Kidney glomerular epithelial cell (primary cell): Measurements from ENCODE around the gene PRR23A.
"Not testable (repeated sequence)": the region's sequence is repeated elsewhere in the genome, so short reads cannot be mapped to it uniquely, and the experiment has no call there.

Experiments
- DNase-seq: peaks from one replicate; lab custom pipeline; 2025; lab: John Stamatoyannopoulos, UW

Gene PRR23A

GRCh38 chr3:139006051-139006716, at the start of gene PRR23A:
PRR23A (minus strand) TSS chr3:139006268; CDS start chr3:139006268, 0 bp downstream.
- no peak for DNase-seq

DNA sequence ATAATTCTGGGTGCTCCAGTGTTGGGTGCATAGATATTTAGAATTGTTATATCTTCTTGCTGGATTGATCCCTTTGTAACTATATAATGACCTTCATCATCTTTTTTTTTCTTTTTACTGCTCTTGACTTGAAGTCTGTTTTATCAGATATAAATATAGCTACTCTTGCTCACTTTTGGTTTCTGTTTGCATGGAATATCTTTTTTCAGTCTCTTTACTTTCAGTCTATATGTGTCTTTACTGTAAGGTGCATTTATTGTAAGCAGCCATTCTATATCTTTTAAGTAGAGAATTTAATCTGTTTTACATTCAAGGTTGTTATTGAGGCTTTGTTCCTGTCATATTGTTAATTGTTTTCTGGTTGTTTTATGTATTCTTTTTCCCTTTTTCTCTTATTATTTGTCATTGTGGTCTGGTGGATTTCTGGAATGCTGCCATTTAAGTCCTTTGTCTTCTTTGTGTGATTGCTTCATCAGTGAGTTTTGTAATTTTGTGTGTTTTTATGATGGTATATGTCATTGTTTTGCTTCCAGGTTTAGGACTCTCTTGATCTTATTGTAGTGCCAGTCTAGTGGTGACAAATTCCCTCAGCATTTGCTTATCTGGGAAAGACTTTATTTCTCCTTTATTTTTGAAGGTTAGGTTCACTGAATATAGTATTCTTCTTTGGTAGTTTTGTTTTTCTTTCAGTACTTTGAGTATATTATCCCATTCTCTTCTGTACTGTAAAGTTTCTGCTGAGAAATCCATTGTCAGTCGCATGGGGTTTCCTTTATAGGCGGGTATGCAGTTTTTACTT, 46.9 kb upstream of the PRR23A start:
- no peak for DNase-seq

- DNase-seq: no peak
Observed at GRCh38 chr3:139044366-139045210, 38.5 kb upstream of the PRR23A start, which contains the start of gene PRR23C. PRR23C (minus strand) TSS chr3:139044892; CDS start chr3:139044620, 272 bp downstream.

DNA sequence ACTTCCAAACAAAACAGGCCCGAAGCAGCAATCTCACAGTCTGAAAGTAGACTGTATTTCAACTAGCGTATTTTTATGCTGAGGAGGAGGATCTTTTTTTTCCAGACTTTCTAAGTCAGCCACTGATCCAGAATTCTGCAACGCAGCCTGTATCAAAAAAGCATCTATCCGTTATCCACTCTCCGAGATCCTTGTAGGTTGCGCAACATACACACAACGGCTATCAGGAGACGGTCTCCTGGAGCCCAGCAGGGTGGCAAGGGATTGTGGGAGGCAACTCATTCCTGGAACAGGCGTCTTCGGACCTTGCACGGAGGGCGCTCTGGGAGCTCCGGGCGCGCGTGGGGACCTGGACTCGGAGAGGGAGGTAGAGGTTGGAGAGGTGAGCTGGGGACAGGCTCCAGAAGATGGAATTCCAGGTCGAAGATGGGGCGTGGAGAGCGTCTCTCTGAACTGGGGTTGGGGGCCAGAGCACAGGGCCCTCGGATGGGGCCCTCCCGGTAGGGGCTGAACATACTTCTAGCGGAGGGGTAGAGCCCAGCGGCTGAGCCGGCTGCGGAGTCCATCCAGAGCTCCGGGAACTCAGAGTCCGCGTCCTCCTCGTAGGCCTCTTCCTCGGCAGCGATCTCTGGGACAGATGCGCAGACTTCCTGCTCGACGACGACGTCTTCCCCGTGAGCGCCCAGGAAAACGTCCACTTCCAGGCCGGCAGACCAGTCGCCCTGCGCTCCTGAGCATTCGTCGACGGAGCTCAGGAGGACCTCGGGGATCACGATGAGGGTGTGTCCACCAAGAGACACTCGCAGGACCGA, 37.7 kb upstream of the PRR23A start:
- no peak for DNase-seq

- no peak for DNase-seq
Observed at GRCh38 chr3:139037478-139037877, 31.4 kb upstream of the PRR23A start.

- no peak for DNase-seq
Observed at GRCh38 chr3:139032326-139033002, 26.4 kb upstream of the PRR23A start.

- DNase-seq: not testable (repeated sequence)
Observed at GRCh38 chr3:139030576-139030975, 24.5 kb upstream of the PRR23A start.

DNA sequence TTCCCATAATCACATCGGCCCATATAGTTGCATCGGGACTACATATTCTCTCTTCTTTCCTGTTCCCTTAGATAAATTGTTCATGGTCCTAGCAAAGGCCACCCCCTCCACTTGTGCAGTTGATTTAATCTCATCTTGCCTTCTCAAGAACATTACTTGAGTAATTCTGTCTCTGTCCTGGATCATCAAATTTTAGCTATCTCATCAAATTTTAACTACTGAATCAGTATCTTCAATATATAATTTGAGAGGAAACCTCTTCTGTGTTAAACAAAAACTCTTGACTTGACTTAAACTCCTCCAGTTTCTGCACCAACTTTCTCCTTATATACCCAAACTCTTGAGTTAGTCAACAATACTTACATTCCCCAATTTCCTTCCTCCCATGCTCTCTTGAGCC, 18.9 kb upstream of the PRR23A start:
- DNase-seq: no peak

- no peak for DNase-seq
Observed at GRCh38 chr3:139020868-139021234, 14.8 kb upstream of the PRR23A start, which contains the start of gene PRR23B. PRR23B (minus strand) TSS chr3:139020926; CDS start chr3:139020661, 265 bp downstream.

GRCh38 chr3:139020036-139020867, 14.2 kb upstream of the PRR23A start:
- no peak for DNase-seq

GRCh38 chr3:139016430-139017048, 10.5 kb upstream of the PRR23A start:
- DNase-seq: no peak

- DNase-seq: no peak
Observed at GRCh38 chr3:139005356-139005993, 593 bp downstream of the PRR23A start.

GRCh38 chr3:138995706-138996105, 10.4 kb downstream of the PRR23A start:
- no peak for DNase-seq

DNA sequence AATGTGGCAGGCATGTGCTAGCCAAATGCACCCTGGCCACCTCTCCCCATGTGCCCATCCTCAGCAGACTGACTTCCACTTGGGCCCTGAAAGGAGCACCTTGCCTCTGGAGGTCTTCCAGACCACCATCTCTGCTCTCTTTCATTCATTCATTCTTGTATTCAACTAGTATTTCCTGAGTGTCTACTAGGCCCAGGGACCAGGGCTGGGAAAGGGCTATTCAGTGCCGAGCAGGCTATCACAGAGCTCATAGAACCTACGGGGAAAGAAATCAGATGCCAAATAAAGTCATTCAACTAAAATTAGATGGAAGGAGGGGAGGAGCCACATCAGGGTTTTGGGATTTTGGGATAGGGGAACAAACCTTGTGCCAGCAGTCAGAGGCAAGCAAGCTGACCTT, 18.9 kb downstream of the PRR23A start:
- no peak for DNase-seq

- no peak for DNase-seq
Observed at GRCh38 chr3:138985932-138986331, 20.1 kb downstream of the PRR23A start.

DNA sequence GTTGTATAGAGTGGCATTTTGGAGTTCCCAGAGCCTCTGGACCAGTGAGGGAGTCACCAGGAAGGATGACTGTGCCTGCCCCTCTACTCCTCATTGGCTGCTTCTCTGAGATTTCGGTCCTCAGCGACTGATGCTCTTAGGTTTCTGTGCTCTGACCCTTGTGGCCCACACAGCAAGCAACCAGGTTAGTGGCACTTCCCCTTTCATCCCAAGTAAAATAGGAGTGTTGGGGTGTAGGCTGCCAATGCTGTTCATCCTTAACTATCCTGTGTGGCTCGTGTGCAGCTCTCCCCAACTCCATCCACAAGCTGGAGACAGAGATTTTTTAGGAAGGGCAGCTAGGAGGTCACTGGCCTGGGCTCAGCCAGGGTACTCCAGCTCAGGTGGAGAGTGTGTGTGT, 21.3 kb downstream of the PRR23A start:
- DNase-seq: no peak

DNA sequence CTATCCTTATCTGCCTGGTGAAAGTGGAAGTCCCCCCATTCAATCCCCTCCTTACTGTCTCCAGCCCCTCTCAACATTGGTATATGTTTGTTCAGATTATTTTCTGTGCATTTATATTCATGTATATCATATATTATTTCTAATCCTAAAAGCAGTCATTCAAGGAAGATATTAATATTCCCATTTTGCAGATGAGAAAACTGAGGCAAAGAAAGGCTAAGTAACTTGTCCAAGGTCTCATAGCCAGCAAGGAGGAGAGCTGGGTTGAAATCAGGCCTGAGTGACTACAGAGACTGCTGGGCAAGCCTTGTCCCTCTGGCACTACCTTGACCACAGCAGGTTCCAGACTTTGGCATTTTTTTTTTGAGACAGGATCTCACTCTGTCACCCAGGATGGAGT, 30.0 kb downstream of the PRR23A start:
- DNase-seq: no peak

- no peak for DNase-seq
Observed at GRCh38 chr3:138975351-138975750, 30.7 kb downstream of the PRR23A start.

GRCh38 chr3:138974462-138974861, 31.6 kb downstream of the PRR23A start:
- DNase-seq: no peak
